Mesenchymal stem cell (in vitro differentiated cells and primary cell): ENCODE results near the gene ERLIN1.
"Not testable (repeated sequence)": the region's sequence is repeated elsewhere in the genome, so short reads cannot be mapped to it uniquely, and the experiment has no call there.

Experiments
- DNase-seq: peaks from one replicate; pipeline ENCODE4 v3.0.0-alpha.2; 2013
- H2AFZ ChIP-seq: one replicate; pipeline ENCODE4 v1.6.1; 2013; ENCODE audit warnings: low read depth, mild to moderate bottlenecking, control low read depth, inconsistent platforms, low read length, moderate library complexity
- H2AK5ac ChIP-seq: 2 replicates; pipeline ENCODE4 v1.6.1; 2013; ENCODE audit warnings: low read length, moderate library complexity, mild to moderate bottlenecking, inconsistent platforms; ENCODE audit not compliant: severe bottlenecking
- H2BK120ac ChIP-seq: one replicate; pipeline ENCODE4 v1.6.1; 2013; ENCODE audit warnings: low read depth, mild to moderate bottlenecking, inconsistent platforms, low read length, moderate library complexity
- H2BK12ac ChIP-seq, 2 experiments: one replicate each; pipeline ENCODE4 v1.6.1; 2013; ENCODE audit warnings: inconsistent platforms in 2 of 2, low read length in 2 of 2, mild to moderate bottlenecking in 2 of 2, moderate library complexity in 2 of 2, control low read depth in 1 of 2
- H2BK15ac ChIP-seq: one replicate; pipeline ENCODE4 v1.6.1; 2013; ENCODE audit warnings: mild to moderate bottlenecking, low read depth, inconsistent platforms; ENCODE audit not compliant: poor library complexity, severe bottlenecking
- H2BK5ac ChIP-seq: 2 replicates; pipeline ENCODE4 v1.6.1; 2013; ENCODE audit warnings: low read depth, mild to moderate bottlenecking, low read length, control low read depth, inconsistent platforms; ENCODE audit not compliant: poor library complexity, severe bottlenecking
- H3K14ac ChIP-seq, 2 experiments: one replicate each; pipeline ENCODE4 v1.6.1; 2013; ENCODE audit warnings: inconsistent platforms in 2 of 2, low read length in 2 of 2, control low read depth in 1 of 2, mild to moderate bottlenecking in 1 of 2, moderate library complexity in 1 of 2
- H3K18ac ChIP-seq, 2 experiments: one replicate each; pipeline ENCODE4 v1.6.1; 2013; ENCODE audit warnings: inconsistent platforms in 2 of 2, low read length in 2 of 2, control low read depth in 1 of 2, low read depth in 1 of 2, mild to moderate bottlenecking in 1 of 2
- H3K23ac ChIP-seq, 2 experiments: one replicate each; pipeline ENCODE4 v1.6.1; 2013; ENCODE audit warnings: inconsistent platforms in 2 of 2, low read length in 2 of 2, mild to moderate bottlenecking in 2 of 2, moderate library complexity in 2 of 2, control low read depth in 1 of 2
- H3K27ac ChIP-seq: 2 replicates; pipeline ENCODE4 v1.5.1; 2013; ENCODE audit warnings: mild to moderate bottlenecking, moderate library complexity, low read length, control low read depth, inconsistent platforms; ENCODE audit not compliant: poor library complexity, severe bottlenecking
- H3K27me3 ChIP-seq, 2 experiments: 2 replicates each; pipeline versions ENCODE4 v1.6.1 to v1.7.0; 2013; ENCODE audit warnings: low read length in 2 of 2, mild to moderate bottlenecking in 2 of 2, moderate library complexity in 2 of 2, control low read depth in 1 of 2, inconsistent platforms in 1 of 2; ENCODE audit not compliant: control insufficient read depth in 1 of 2, insufficient read depth in 1 of 2
- H3K36me3 ChIP-seq, 2 experiments: 2 replicates each; pipeline versions ENCODE4 v1.6.1 to v1.7.0; 2013; ENCODE audit warnings: low read length in 2 of 2, control low read depth in 1 of 2, inconsistent platforms in 1 of 2, low read depth in 1 of 2, mild to moderate bottlenecking in 1 of 2; ENCODE audit not compliant: insufficient read depth in 2 of 2, control insufficient read depth in 1 of 2
- H3K4ac ChIP-seq, 2 experiments: one replicate each; pipeline ENCODE4 v1.6.1; 2013; ENCODE audit warnings: inconsistent platforms in 2 of 2, low read length in 2 of 2, mild to moderate bottlenecking in 2 of 2, moderate library complexity in 2 of 2, control low read depth in 1 of 2, low read depth in 1 of 2
- H3K4me1 ChIP-seq: 2 replicates; pipeline ENCODE4 v1.6.1; 2013; ENCODE audit warnings: low read depth, low read length, control low read depth; ENCODE audit not compliant: control insufficient read depth, insufficient read depth
- H3K4me2 ChIP-seq: 2 replicates; pipeline ENCODE4 v1.6.1; 2013; ENCODE audit warnings: low read length, mild to moderate bottlenecking, inconsistent platforms; ENCODE audit not compliant: poor library complexity, severe bottlenecking
- H3K4me3 ChIP-seq, 2 experiments: 2 replicates each; pipeline versions ENCODE4 v1.5.1 to v1.7.0; 2013; ENCODE audit warnings: low read length in 2 of 2, mild to moderate bottlenecking in 2 of 2, control low read depth in 1 of 2, low read depth in 1 of 2; ENCODE audit not compliant: insufficient read depth in 1 of 2
- H3K79me1 ChIP-seq: replicated peaks from 2 replicates; pipeline ENCODE4 v1.6.1; 2013; ENCODE audit warnings: mild to moderate bottlenecking, control low read depth, low read length, inconsistent platforms; ENCODE audit not compliant: poor library complexity, severe bottlenecking
- H3K9ac ChIP-seq: 2 replicates; pipeline ENCODE4 v1.7.0; 2013; ENCODE audit warnings: mild to moderate bottlenecking, low read length, moderate library complexity
- H3K9me3 ChIP-seq: 2 replicates; pipeline ENCODE4 v1.7.0; 2013; ENCODE audit warnings: mild to moderate bottlenecking, low read length; ENCODE audit not compliant: control insufficient read depth
- H4K8ac ChIP-seq: one replicate; pipeline ENCODE4 v1.6.1; 2013; ENCODE audit warnings: inconsistent platforms, mild to moderate bottlenecking, low read length, moderate library complexity
- H4K91ac ChIP-seq: one replicate; pipeline ENCODE4 v1.6.1; 2013; ENCODE audit warnings: mild to moderate bottlenecking, low read length, inconsistent platforms
- whole genome bisulfite sequencing: methylation state at CpG from one replicate; pipeline ENCODE4 v1.1.7; 2013; ENCODE audit warnings: mixed read lengths; 5-methylcytosine and 5-hydroxymethylcytosine counted together

Gene ERLIN1

DNA sequence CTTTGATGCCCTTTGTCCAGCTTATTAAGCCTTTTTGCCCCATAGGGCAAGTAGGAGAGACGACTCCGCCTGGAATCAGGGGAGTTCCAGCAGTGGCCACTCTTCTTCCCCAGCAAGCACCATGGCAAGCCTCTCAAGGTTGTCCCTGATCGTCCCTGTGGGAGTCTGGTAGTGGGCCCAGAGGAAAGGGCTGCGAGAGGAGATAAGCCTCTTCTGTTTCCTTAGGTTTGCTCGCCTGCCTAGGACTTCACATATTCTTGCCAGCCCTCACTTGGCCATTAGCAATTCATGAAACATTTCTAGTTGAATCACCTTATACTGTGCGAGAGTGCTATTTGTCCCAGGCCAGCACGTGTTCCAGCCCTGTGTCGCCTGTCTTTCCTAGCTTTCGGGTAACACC is 56.4 kb downstream of the ERLIN1 start:
- Histone ChIP-seq H3K4me1 (no peaks in the 10 kb centered on the region), H3K27ac (no peak overlapping the region), H3K9ac (no peak overlapping the region), H4K8ac (no peak overlapping the region), H3K79me1 (no peaks in the 10 kb centered on the region), H3K27me3 (peaks cover 5 to 25% of the 10 kb centered on the region in 2 experiments), H3K9me3 (no peaks in the 10 kb centered on the region), H3K4me3 (no peak overlapping the region), H2AK5ac (no peak overlapping the region), H4K91ac (no peak overlapping the region), H3K23ac (no peak overlapping the region), H3K36me3 (no peaks in the 10 kb centered on the region), H3K14ac (no peak overlapping the region), H3K4me2 (no peak overlapping the region), H2BK120ac (no peak overlapping the region), H3K4ac (no peak overlapping the region), H2AFZ (no peak overlapping the region), H2BK15ac (no peak overlapping the region), H2BK12ac (no peak overlapping the region), H2BK5ac (no peak overlapping the region), H3K18ac (no peak overlapping the region)
- WGBS = 92% methylated on average over 6 of the region's 9 CpGs
- no peak for DNase-seq

DNA sequence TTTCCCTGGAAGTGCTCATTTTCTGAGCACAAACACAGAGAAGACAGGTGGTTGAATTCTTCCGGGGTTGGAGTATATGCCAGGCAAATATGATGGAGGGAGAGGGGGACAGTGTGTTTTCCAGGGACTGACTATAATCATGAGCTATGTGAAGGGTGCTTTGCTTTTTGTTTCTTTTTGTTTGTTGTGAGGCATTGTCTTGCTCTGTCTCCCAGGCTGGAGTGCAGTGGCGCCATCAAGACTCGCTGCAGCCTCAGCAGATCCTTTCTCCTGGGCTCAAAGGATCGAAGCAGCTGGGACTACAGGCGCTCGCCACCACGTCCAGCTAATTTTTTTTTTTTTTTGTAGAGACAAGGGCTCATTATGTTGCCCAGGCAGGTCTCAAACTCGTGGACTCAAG is 56.9 kb downstream of the ERLIN1 start:
- H3K27me3 ChIP-seq = peaks cover 5 to 24% of the 10 kb centered on the region in 2 experiments
- H2BK120ac ChIP-seq = no peak overlapping the region
- no peaks in the 10 kb centered on the region for H3K9me3 ChIP-seq
- H4K8ac ChIP-seq = no peak overlapping the region
- no peak overlapping the region for H3K4me2 ChIP-seq
- H3K14ac ChIP-seq = no peak overlapping the region
- H3K36me3 ChIP-seq = no peaks in the 10 kb centered on the region
- no peak overlapping the region for H2AFZ ChIP-seq
- no peaks in the 10 kb centered on the region for H3K79me1 ChIP-seq
- H3K4me3 ChIP-seq = no peak overlapping the region
- H2BK15ac ChIP-seq = no peak overlapping the region
- no peak overlapping the region for H2BK5ac ChIP-seq
- H2AK5ac ChIP-seq = no peak overlapping the region
- H3K4ac ChIP-seq = no peak overlapping the region
- H3K18ac ChIP-seq = no peak overlapping the region
- no peaks in the 10 kb centered on the region for H3K4me1 ChIP-seq
- H4K91ac ChIP-seq = no peak overlapping the region
- WGBS = 87% methylated on average over 8 of the region's 8 CpGs
- DNase-seq = no peak
- H2BK12ac ChIP-seq = no peak overlapping the region
- H3K27ac ChIP-seq = no peak overlapping the region
- H3K9ac ChIP-seq = no peak overlapping the region
- no peak overlapping the region for H3K23ac ChIP-seq

DNA sequence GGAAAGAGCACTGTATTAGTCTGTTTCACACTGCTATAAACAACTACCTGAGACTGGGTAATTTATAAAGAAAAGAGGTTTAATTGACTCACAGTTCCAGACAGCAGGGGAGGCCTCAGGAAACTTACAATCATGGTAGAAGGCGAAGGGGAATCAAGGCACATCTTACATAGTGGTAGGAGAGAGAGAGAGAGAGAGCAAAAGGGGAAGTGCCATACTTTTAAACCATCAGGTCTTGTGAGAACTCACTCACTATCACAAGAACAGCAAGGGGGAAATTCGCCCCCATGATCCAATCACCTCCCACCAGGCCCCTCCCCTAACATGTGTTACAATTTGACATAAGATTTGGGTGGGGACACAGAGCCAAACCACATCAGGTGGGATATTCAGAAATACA is 60.5 kb downstream of the ERLIN1 start:
- H3K27ac ChIP-seq, H2AK5ac ChIP-seq, H2BK12ac ChIP-seq, H3K4me3 ChIP-seq, H2BK15ac ChIP-seq, H4K8ac ChIP-seq, H3K23ac ChIP-seq, H3K18ac ChIP-seq, H4K91ac ChIP-seq, H3K4me2 ChIP-seq, H3K9ac ChIP-seq, H3K79me1 ChIP-seq, H3K4me1 ChIP-seq, DNase-seq, H3K36me3 ChIP-seq, H3K4ac ChIP-seq, H2AFZ ChIP-seq, H2BK5ac ChIP-seq, H3K14ac ChIP-seq, H3K9me3 ChIP-seq, H2BK120ac ChIP-seq: not testable (repeated sequence)
- WGBS = 80% methylated on average over 1 of the region's 2 CpGs
- H3K27me3 ChIP-seq = peaks cover 10 to 24% of the 10 kb centered on the region in 2 experiments

DNA sequence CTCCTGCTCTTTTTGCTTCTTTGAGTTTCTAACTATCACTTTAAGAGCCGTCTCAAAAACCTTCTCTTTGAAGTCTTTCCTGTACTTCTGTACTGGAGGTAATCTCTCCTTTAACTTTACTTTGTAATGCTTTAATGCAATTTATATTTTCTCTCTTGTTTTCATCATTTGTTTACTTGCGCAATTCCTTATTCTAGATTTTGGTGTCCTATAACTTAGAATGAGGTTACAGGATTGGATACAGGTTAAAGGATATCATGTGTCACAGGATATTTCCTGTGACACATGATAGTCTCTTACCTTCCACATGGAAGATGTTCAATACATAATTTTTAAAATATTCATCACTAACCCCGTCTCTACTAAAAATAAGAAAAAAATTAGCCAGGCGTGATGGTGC is 61.7 kb downstream of the ERLIN1 start:
- H2BK12ac ChIP-seq = no peak overlapping the region
- no peaks in the 10 kb centered on the region for H3K9me3 ChIP-seq
- no peak overlapping the region for H4K8ac ChIP-seq
- peaks cover 6 to 21% of the 10 kb centered on the region in 2 experiments for H3K27me3 ChIP-seq
- no peaks in the 10 kb centered on the region for H3K4me1 ChIP-seq
- H3K4ac ChIP-seq = no peak overlapping the region
- H2AK5ac ChIP-seq = no peak overlapping the region
- no peak overlapping the region for H3K27ac ChIP-seq
- H3K36me3 ChIP-seq = no peaks in the 10 kb centered on the region
- H3K4me2 ChIP-seq = no peak overlapping the region
- H4K91ac ChIP-seq = no peak overlapping the region
- no peak overlapping the region for H3K4me3 ChIP-seq
- DNase-seq = no peak
- no peak overlapping the region for H3K9ac ChIP-seq
- H3K23ac ChIP-seq = no peak overlapping the region
- no peak overlapping the region for H2AFZ ChIP-seq
- H2BK120ac ChIP-seq = no peak overlapping the region
- H3K18ac ChIP-seq = no peak overlapping the region
- WGBS = 87% methylated on average over 2 of the region's 4 CpGs
- no peak overlapping the region for H2BK15ac ChIP-seq
- no peaks in the 10 kb centered on the region for H3K79me1 ChIP-seq
- no peak overlapping the region for H3K14ac ChIP-seq
- H2BK5ac ChIP-seq = no peak overlapping the region
